HEK293 (cell line): ENCODE data around the gene AKNA.

Source experiments
- CTCF ChIA-PET: fragments of 350-600 bp; formaldehyde crosslinking; extraction: SDS; loops from one replicate; lab custom pipeline; 2021; ENCODE audit warnings: antibody characterized with exemption; lab: Yijun Ruan, JAX
- POLR2A ChIA-PET: fragments of 300-600 bp; formaldehyde crosslinking; extraction: SDS; loops from one replicate; lab custom pipeline; 2020; ENCODE audit warnings: antibody characterized with exemption, inconsistent platforms; lab: Yijun Ruan, JAX
- H3K27ac ChIP-seq: fragments of 200-500 bp; sonication (Bioruptor generic); 2 replicates; pipeline ENCODE4 v1.5.1; 2014; ENCODE audit warnings: low read depth, low read length, control low read depth, inconsistent platforms; ENCODE audit errors: extremely low read depth
- H3K36me3 ChIP-seq, 2 experiments: fragments of 200-500 bp in 1 of 2; sonication (Bioruptor generic) in 1 of 2; 1 replicate in 1 of 2; 2 replicates in 1 of 2; pipeline ENCODE4 v1.5.1; 2014 to 2017; ENCODE audit warnings: inconsistent platforms in 2 of 2, low read length in 2 of 2; ENCODE audit not compliant: control insufficient read depth in 2 of 2, insufficient read depth in 1 of 2
- H3K4me1 ChIP-seq: fragments of 200-500 bp; sonication (Bioruptor generic); 2 replicates; pipeline ENCODE4 v1.5.1; 2014; ENCODE audit warnings: mild to moderate bottlenecking, low read length, inconsistent platforms; ENCODE audit not compliant: control insufficient read depth, insufficient read depth
- H3K4me3 ChIP-seq: 2 replicates; pipeline ENCODE4 v1.5.1; 2011; ENCODE audit warnings: low read depth, mild to moderate bottlenecking, control low read depth, low read length, moderate library complexity
- H3K9me3 ChIP-seq: fragments of 200-500 bp; sonication (Bioruptor generic); 2 replicates; pipeline ENCODE4 v1.5.1; 2014; ENCODE audit warnings: low read depth, low read length, inconsistent platforms; ENCODE audit not compliant: control insufficient read depth, insufficient read depth
- KLF9 ChIP-seq: fragments of 450-650 bp; formaldehyde crosslinking; IDR thresholded peaks from 2 replicates; pipeline ENCODE4 v1.5.1; 2016; ENCODE audit warnings: missing biosample characterization, missing genetic modification characterization, low read depth
- MZF1 ChIP-seq: fragments of 450-650 bp; formaldehyde crosslinking; IDR thresholded peaks from 2 replicates; pipeline ENCODE4 v1.5.1; 2017; ENCODE audit warnings: missing biosample characterization, missing genetic modification characterization, borderline replicate concordance
- ZFHX2 ChIP-seq: fragments of 450-650 bp; formaldehyde crosslinking; conservative IDR thresholded peaks from 2 replicates; pipeline ENCODE4 v1.5.1; 2016; ENCODE audit warnings: missing biosample characterization, missing genetic modification characterization
- ZIC2 ChIP-seq: fragments of 450-650 bp; formaldehyde crosslinking; IDR thresholded peaks from 2 replicates; pipeline ENCODE4 v1.5.1; 2016; ENCODE audit warnings: missing biosample characterization, missing genetic modification characterization
- ZNF211 ChIP-seq: fragments of 450-650 bp; formaldehyde crosslinking; IDR thresholded peaks from 2 replicates; pipeline ENCODE4 v1.5.1; 2016; ENCODE audit warnings: low read depth, missing biosample characterization, missing genetic modification characterization
- ZNF248 ChIP-seq: fragments of 450-650 bp; formaldehyde crosslinking; IDR thresholded peaks from 2 replicates; pipeline ENCODE4 v1.5.1; 2017; ENCODE audit warnings: missing biosample characterization, missing genetic modification characterization
- ZNF37A ChIP-seq: fragments of 450-650 bp; IDR thresholded peaks from 2 replicates; pipeline ENCODE4 v1.5.1; 2018; ENCODE audit warnings: missing biosample characterization, missing genetic modification characterization
- ZNF473 ChIP-seq: fragments of 450-650 bp; formaldehyde crosslinking; IDR thresholded peaks from 2 replicates; pipeline ENCODE4 v1.5.1; 2017; ENCODE audit warnings: missing biosample characterization, missing genetic modification characterization
- ZNF555 ChIP-seq: fragments of 450-650 bp; formaldehyde crosslinking; conservative IDR thresholded peaks from 2 replicates; pipeline ENCODE4 v1.5.1; 2017; ENCODE audit warnings: missing biosample characterization, mild to moderate bottlenecking, missing genetic modification characterization, inconsistent platforms
- ZNF585B ChIP-seq: fragments of 450-650 bp; formaldehyde crosslinking; IDR thresholded peaks from 2 replicates; pipeline ENCODE4 v1.5.1; 2016; ENCODE audit warnings: missing biosample characterization, missing genetic modification characterization
- ZNF610 ChIP-seq: fragments of 450-650 bp; formaldehyde crosslinking; IDR thresholded peaks from 2 replicates; pipeline ENCODE4 v1.5.1; 2016; ENCODE audit warnings: missing biosample characterization, missing genetic modification characterization, borderline replicate concordance
- ZNF626 ChIP-seq: fragments of 450-650 bp; sonication (Bioruptor Pico); formaldehyde crosslinking; IDR thresholded peaks from 2 replicates; pipeline ENCODE4 v1.5.1; 2018; ENCODE audit warnings: missing biosample characterization, missing genetic modification characterization, inconsistent platforms
- ZNF677 ChIP-seq: fragments of 450-650 bp; IDR thresholded peaks from 2 replicates; pipeline ENCODE4 v1.5.0; 2018; ENCODE audit warnings: missing biosample characterization, mild to moderate bottlenecking, missing genetic modification characterization, moderate library complexity
- ZSCAN23 ChIP-seq: fragments of 450-650 bp; formaldehyde crosslinking; IDR thresholded peaks from 2 replicates; pipeline ENCODE4 v1.5.1; 2016; ENCODE audit warnings: missing biosample characterization, missing genetic modification characterization
- TF ChIP-seq, protein P1 (sequence below): fragments of 450-650 bp; formaldehyde crosslinking; IDR thresholded peaks from 2 replicates; pipeline ENCODE4 v1.5.1; 2016; ENCODE audit warnings: missing biosample characterization, missing genetic modification characterization
- TF ChIP-seq, protein P2 (sequence below): fragments of 450-650 bp; formaldehyde crosslinking; IDR thresholded peaks from 2 replicates; pipeline ENCODE4 v1.5.1; 2016; ENCODE audit warnings: missing biosample characterization, missing genetic modification characterization

The AKNA gene

DNA sequence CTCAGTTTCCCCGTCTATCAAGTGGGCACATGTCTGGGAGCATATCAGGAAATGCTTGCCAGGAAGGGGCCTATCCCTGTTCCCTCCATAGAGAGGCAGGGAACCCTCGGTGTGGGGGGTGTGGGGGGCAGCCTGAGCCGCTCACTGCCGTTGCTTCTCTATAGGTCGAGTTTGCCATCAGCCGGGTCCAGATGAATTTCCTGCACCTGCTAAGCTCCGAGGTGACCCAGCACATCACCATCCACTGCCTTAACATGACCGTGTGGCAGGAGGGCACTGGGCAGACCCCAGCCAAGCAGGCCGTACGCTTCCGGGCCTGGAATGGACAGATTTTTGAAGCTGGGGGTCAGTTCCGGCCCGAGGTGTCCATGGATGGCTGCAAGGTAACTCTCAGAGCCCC, 78.7 kb downstream of the AKNA start (continued):
- no peak for TF ChIP-seq KLF9 (tag by site-specific recombination)
- TF ChIP-seq, protein P1, sequence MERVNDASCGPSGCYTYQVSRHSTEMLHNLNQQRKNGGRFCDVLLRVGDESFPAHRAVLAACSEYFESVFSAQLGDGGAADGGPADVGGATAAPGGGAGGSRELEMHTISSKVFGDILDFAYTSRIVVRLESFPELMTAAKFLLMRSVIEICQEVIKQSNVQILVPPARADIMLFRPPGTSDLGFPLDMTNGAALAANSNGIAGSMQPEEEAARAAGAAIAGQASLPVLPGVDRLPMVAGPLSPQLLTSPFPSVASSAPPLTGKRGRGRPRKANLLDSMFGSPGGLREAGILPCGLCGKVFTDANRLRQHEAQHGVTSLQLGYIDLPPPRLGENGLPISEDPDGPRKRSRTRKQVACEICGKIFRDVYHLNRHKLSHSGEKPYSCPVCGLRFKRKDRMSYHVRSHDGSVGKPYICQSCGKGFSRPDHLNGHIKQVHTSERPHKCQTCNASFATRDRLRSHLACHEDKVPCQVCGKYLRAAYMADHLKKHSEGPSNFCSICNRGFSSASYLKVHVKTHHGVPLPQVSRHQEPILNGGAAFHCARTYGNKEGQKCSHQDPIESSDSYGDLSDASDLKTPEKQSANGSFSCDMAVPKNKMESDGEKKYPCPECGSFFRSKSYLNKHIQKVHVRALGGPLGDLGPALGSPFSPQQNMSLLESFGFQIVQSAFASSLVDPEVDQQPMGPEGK (tag by site-specific recombination), result no peak
- TF ChIP-seq, all 188 proteins: peak for 0

DNA sequence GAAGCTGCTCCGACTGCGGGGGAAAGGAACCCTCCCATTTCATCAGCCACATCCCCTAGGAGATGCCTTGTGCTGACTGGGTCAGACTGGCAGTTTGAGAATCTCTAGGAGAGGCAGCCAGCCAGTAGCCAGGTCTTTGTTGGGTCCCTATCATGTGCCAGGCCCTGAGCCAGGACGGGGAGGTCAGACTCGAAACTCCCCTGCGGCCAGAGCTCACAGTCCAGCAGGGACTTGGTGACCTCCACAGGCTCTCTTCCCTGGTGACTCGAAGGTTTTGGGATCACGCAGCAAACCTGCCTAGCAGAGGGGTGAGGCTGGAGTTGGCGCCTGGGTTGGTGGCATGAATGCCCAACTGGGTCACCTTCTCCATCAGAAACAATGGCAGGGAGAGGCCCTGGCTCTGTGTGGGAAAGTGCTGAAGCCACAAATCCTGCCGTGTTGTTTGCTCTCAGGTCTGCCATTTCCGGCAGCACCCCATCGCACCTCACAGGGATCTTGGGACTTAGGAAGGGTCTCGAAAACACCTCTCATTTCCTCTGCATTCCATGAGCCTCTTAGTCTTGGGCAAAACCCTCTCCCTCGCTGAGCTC, 79.3 kb downstream of the AKNA start:
- Histone ChIP-seq H3K36me3 (no peaks in the 10 kb centered on the region), H3K27ac (no peak overlapping the region), H3K4me3 (no peak overlapping the region), H3K4me1 (no peaks in the 10 kb centered on the region; the same call in 1 of the 2 replicates), H3K9me3 (no peaks in the 10 kb centered on the region)
- no peak for TF ChIP-seq ZFHX2
- CTCF ChIA-PET, result interaction anchor here (1.0 to 1.1 kb wide), 2 partner anchors 57 to 571 kb away, joined by 3 to 5 read pairs; no protein-coding TSS in a partner anchor
- POLR2A ChIA-PET, result no interaction called here

- CTCF ChIA-PET, result interaction anchor here (0.9 to 1.1 kb wide), 2 partner anchors 57 to 166 kb away, joined by 3 to 5 read pairs; no protein-coding TSS in a partner anchor
- POLR2A ChIA-PET, result no interaction called here
- H3K4me1 ChIP-seq, result no peaks in the 10 kb centered on the region; the same call in 1 of the 2 replicates
- H3K27ac ChIP-seq, result no peak overlapping the region
- no peaks in the 10 kb centered on the region for H3K36me3 ChIP-seq
- H3K4me3 ChIP-seq, result no peak overlapping the region
- TF ChIP-seq ZNF585B, result no peak
- TF ChIP-seq ZNF248, result no peak
- no peak for TF ChIP-seq ZSCAN23 (tag by site-specific recombination)
- TF ChIP-seq ZNF626 (tag by site-specific recombination), result no peak
- no peak for TF ChIP-seq ZNF677 (tag by site-specific recombination)
- TF ChIP-seq ZNF473 (tag by site-specific recombination), result no peak
- H3K9me3 ChIP-seq, result no peaks in the 10 kb centered on the region
Measured at GRCh38 chr9:114307899-114308267, 79.9 kb downstream of the AKNA start.

DNA sequence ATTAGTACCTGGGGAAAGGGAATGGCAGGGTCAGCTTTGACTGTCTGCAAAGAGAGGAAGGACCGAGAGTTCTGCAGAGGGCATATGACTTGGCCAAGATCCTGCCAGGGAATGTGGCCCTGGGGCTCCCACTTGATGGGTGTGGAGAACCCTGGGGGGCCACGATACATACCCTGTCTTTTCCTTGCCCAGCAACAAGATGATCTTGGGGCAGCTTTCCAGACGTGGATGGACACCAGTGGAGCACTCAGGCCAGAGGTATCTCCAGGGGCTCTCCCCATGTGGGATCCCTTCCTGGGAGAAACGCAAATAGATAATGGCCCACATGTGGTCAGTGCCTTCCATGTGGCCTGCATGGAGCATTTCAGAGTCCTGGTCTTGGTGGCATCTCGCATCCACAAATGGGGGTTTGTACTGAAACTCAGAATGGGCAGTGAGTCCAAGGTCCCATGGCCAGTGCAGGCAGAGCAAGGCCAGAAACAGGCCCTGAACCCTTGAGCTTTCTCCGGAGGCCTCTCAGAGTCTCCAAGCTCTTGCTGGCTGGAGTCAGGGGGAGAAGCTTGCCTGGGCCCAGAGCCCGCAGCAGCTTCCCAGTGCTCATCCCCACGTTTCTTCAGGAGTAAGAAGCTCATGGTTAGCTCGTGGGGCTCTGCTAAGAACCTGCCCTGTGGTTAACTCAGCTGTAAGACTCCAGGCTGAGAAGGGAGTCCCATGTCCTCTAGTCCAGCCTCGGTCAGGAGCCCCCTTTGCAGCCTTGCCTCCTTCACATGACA, 83.2 kb downstream of the AKNA start:
- ChIA-PET POLR2A (no interaction called here), CTCF (interaction anchor here (0.5 to 1.0 kb wide), 2 partner anchors 245 to 623 kb away, joined by 3 read pairs; no protein-coding TSS in a partner anchor)
- Histone ChIP-seq H3K36me3 (peaks cover 0 to 4% of the 10 kb centered on the region in 2 experiments; a peak in 1 of 3 replicates), H3K9me3 (no peaks in the 10 kb centered on the region), H3K27ac (no peak overlapping the region), H3K4me3 (no peak overlapping the region), H3K4me1 (no peaks in the 10 kb centered on the region; the same call in 1 of the 2 replicates)
- no peak for TF ChIP-seq ZNF211 (tag by site-specific recombination)
- TF ChIP-seq MZF1 (tag by site-specific recombination), result no peak
- no peak for TF ChIP-seq ZNF610
- TF ChIP-seq, protein P2, sequence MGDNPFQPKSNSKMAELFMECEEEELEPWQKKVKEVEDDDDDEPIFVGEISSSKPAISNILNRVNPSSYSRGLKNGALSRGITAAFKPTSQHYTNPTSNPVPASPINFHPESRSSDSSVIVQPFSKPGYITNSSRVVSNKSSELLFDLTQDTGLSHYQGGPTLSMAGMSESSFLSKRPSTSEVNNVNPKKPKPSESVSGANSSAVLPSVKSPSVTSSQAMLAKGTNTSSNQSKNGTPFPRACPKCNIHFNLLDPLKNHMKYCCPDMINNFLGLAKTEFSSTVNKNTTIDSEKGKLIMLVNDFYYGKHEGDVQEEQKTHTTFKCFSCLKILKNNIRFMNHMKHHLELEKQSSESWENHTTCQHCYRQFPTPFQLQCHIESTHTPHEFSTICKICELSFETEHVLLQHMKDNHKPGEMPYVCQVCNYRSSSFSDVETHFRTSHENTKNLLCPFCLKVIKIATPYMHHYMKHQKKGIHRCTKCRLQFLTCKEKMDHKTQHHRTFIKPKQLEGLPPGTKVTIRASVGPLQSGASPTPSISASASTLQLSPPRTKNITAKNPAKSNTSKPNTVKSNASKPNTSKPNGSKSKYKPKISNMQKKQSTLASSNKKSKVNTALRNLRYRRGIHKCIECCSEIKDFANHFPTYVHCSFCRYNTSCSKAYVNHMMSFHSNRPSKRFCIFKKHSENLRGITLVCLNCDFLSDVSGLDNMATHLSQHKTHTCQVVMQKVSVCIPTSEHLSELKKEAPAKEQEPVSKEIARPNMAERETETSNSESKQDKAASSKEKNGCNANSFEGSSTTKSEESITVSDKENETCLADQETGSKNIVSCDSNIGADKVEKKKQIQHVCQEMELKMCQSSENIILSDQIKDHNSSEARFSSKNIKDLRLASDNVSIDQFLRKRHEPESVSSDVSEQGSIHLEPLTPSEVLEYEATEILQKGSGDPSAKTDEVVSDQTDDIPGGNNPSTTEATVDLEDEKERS (tag by site-specific recombination), result no peak
- TF ChIP-seq ZIC2, result peak; percentile 34; the same call in 1 of the 2 replicates
- TF ChIP-seq ZNF37A (tag by site-specific recombination), result no peak
- TF ChIP-seq ZNF555 (tag by site-specific recombination), result no peak
